ENCODE results near the gene DFFB.

Gene DFFB

DNA sequence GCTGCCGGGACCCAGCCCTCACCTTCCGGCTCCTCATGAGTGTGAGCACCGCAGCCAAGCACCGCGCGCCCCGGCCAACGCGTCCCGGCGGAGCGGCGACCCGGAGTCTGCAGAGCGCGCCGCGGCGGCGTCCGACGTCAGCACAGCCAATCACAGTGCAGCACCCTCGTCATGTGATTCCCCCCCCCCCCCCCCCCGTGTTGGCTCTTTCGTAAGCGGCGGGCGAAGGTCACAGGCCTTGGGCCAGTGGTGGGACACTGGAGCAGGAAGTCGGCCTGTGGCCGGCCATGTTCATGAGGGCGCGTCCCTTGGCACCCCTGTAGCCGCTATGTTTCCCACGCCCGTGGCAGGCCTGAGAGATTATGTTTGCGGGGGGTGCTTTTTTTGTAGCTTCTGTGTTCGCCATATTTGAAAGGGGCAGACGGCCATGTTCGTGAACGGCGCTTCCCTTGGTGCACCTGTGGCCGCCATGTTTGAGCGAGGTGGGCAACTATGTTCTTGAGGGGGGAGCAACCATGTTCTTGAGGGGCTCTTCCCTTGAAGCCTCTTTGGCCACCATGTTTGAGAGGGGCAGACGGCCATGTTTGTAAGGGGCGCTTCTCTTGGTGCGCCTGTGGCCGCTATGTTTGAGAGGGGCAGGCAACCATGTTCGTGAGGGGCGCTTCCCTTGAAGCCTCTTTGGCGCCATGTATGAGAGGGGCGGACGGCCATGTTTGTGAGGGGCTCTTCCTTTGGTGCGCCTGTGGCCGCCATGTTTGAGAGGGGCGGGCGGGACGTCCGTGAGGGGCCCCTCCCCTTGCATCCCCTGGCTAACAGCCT lies 43.1 kb downstream of the DFFB start, which contains the start of gene C1orf174:
TSS of gene C1orf174 (minus strand) at position 123 of the 819 bp plus-strand sequence. CDS start at position 37, 86 bp downstream.
- peaks cover 5 to 8% of the 10 kb centered on the region in 2 donors for H3K9me3 Mint-ChIP-seq

DNA sequence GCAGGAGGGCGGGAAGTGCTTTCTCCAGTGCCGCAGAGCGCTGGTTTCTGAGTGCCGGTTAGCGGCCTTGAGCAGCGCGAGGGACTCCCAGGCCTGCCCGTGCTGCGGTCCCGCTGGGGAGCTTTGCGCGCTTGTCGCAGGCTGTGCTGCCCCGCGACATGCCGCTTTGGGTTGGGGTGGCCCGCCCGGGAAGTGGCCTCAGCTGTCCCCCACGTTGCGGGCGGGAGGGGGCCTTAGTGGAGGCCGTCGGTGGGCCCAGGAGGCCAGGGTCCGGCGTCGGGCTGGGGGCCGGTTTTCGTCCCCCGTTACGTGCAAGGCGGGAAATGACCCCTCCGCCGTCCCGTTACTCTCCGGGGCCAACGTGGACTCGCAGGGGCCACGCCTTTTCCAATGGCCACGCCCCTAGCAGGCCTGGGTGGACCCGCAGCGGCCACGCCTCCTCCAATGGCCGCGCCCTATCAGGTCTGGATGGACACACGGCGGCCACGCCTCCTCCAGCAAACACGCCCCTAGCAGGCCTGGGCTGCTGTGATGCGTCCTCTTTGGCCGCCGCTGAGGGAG lies 43.8 kb downstream of the DFFB start:
- H3K4me1 Mint-ChIP-seq: peaks cover 13 to 28% of the 10 kb centered on the region in 2 donors
- H3K36me3 Mint-ChIP-seq: peaks cover 22 to 25% of the 10 kb centered on the region in 2 donors
- peak overlapping the region; percentile 87 to 97 for H3K4me3 Mint-ChIP-seq
- peaks cover 5 to 8% of the 10 kb centered on the region in 2 donors for H3K9me3 Mint-ChIP-seq
- H3K27ac Mint-ChIP-seq: peak overlapping the region; percentile 99
- no peaks in the 10 kb centered on the region for H3K27me3 Mint-ChIP-seq
- peak; percentile 63 to 71 for ATAC-seq (replicated peaks)
- DNase-seq: peak; percentile 97

More for the DNA sequence above, 43.1 kb downstream of the DFFB start, which contains the start of gene C1orf174:
- peaks cover 13 to 31% of the 10 kb centered on the region in 2 donors for H3K4me1 Mint-ChIP-seq
- no peaks in the 10 kb centered on the region for H3K27me3 Mint-ChIP-seq
- DNase-seq: peak; percentile 92
- H3K36me3 Mint-ChIP-seq: peaks cover 21 to 30% of the 10 kb centered on the region in 2 donors
- peak; percentile 79 for ATAC-seq (replicated peaks)
- peak within 1 kb of the TSS; percentile 99 for H3K27ac Mint-ChIP-seq
- peak within 1 kb of the TSS; percentile 87 to 97 for H3K4me3 Mint-ChIP-seq

- Mint-ChIP-seq H3K4me3 (peak overlapping the region in 1 of 2 donors; percentile 25), H3K36me3 (peaks cover 15 to 16% of the 10 kb centered on the region in 2 donors), H3K9me3 (peaks cover 5 to 7% of the 10 kb centered on the region in 2 donors), H3K27ac (no peak overlapping the region), H3K27me3 (peaks cover 0 to 2% of the 10 kb centered on the region in 2 donors), H3K4me1 (peaks cover 12 to 20% of the 10 kb centered on the region in 2 donors)
- DNase-seq (no peak), ATAC-seq (replicated peaks) (no peak)
Measured at GRCh38 chr1:3902111-3902511, 44.8 kb downstream of the DFFB start.

DNA sequence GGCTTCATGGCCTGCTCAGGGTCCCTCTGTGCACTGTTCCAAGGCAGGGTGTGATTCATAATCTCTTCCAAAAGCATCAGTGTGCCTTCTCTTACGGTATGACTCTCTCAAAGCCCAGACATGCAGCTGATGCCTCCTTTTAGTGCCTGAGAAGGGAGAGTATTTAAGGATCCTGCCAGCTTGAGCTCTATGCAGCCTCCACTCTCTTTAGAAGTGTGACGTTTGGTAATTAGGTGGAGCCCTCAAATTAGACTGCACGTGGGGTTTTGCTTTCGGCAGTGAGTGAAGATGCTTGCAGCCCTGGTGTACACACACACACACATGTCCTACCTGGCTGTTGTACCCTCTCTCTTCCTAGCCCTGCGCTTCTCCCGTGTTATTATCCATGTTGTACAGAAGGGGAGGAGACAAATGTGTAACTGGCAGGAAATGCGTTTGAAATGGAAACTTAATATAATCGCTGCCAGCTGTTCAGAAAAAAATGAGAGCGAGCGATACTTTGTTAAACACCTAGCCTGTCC lies 45.4 kb downstream of the DFFB start:
- ATAC-seq (replicated peaks): no peak
- H3K4me1 Mint-ChIP-seq: peaks cover 12 to 21% of the 10 kb centered on the region in 2 donors
- H3K27me3 Mint-ChIP-seq: peaks cover 0 to 7% of the 10 kb centered on the region in 2 donors
- peaks cover 3% of the 10 kb centered on the region in 2 donors for H3K9me3 Mint-ChIP-seq
- no peak for DNase-seq
- H3K27ac Mint-ChIP-seq: no peak overlapping the region
- peaks cover 10 to 12% of the 10 kb centered on the region in 2 donors for H3K36me3 Mint-ChIP-seq
- H3K4me3 Mint-ChIP-seq: no peak overlapping the region

DNA sequence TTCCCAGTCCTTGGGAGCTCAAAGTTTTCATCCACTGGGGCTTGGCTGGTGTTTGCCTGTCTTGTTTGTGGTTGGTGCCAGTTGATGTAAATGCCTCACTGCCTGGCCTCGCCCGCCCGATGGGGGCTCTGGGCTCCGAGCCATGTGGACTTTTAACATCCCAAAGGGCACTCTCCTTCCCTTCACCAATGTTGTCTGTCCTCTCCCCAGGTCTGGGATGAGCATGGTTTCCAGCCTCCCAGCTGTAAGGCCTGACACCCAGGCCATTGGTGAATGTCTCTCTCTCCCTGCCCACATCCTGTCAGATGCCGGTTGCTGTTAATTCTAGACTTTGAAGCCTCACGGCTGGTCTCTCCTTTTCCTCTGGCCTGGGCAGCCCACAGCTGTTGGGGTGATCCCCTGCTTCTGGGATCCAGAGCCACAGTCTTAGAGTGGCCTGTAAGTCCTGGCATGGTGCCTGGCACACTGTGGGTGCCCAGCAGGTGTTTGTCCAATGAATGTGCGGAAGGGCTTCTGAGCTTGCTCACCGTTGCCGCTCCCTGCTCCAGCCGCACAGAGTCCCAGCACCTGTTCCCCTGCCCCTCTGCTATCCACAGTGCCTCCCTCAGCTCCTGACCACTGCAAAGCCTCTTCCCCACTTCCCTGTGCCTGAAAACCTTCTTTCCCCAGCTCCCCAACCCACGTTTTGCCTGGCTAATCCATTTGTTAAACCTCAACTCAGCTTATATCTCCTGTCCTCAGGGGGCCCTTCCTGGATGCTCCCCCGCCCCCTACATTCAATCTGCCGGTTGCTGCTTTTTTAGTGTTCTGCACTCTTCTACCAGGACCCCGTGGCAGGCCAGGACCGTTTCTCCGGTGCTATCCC lies 46.1 kb downstream of the DFFB start:
- H3K4me3 Mint-ChIP-seq: no peak overlapping the region

GRCh38 chr1:3904006-3904842 lies 46.9 kb downstream of the DFFB start:
- DNase-seq (no peak), ATAC-seq (replicated peaks) (no peak)
- no peak overlapping the region for H3K4me3 Mint-ChIP-seq
- peaks cover 10 to 15% of the 10 kb centered on the region in 2 donors for H3K4me1 Mint-ChIP-seq
- peaks cover 0 to 9% of the 10 kb centered on the region in 2 donors for H3K27me3 Mint-ChIP-seq
- peak overlapping the region; percentile 44 for H3K27ac Mint-ChIP-seq
- H3K36me3 Mint-ChIP-seq: peaks cover 0 to 2% of the 10 kb centered on the region in 2 donors
- H3K9me3 Mint-ChIP-seq: no peaks in the 10 kb centered on the region

More for the DNA sequence above, 46.1 kb downstream of the DFFB start:
- DNase-seq (no peak), ATAC-seq (replicated peaks) (no peak)
- no peaks in the 10 kb centered on the region for H3K9me3 Mint-ChIP-seq
- peaks cover 0 to 7% of the 10 kb centered on the region in 2 donors for H3K27me3 Mint-ChIP-seq
- H3K4me1 Mint-ChIP-seq: peaks cover 10 to 21% of the 10 kb centered on the region in 2 donors
- H3K36me3 Mint-ChIP-seq: peaks cover 2 to 5% of the 10 kb centered on the region in 2 donors
- peak overlapping the region; percentile 44 for H3K27ac Mint-ChIP-seq

DNA sequence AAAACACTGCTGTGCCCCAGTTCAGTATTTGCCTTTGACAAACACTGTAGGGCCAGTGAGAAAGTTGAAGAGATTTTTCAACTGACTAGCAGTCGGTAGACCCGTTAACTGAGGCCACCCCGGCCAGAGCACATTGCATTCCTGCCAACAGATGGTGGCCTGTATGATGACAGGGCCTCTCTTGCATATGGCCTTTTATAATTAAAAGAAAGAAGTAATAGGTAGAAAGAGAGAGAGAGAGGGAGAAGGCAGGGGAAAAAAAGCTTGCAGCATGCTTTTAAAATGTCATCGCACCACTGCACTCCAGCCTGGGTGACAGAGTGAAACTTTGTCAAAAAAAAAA lies 47.5 kb downstream of the DFFB start:
- DNase-seq: no peak
- peaks cover 10 to 14% of the 10 kb centered on the region in 2 donors for H3K4me1 Mint-ChIP-seq
- H3K9me3 Mint-ChIP-seq: no peaks in the 10 kb centered on the region
- ATAC-seq (replicated peaks): no peak
- H3K27me3 Mint-ChIP-seq: peaks cover 2 to 15% of the 10 kb centered on the region in 2 donors
- no peak overlapping the region for H3K27ac Mint-ChIP-seq
- H3K4me3 Mint-ChIP-seq: no peak overlapping the region
- peaks cover 0 to 2% of the 10 kb centered on the region in 2 donors for H3K36me3 Mint-ChIP-seq

GRCh38 chr1:3905266-3905952 lies 48.1 kb downstream of the DFFB start:
- peaks cover 12 to 19% of the 10 kb centered on the region in 2 donors for H3K4me1 Mint-ChIP-seq
- H3K36me3 Mint-ChIP-seq: peaks cover 0 to 2% of the 10 kb centered on the region in 2 donors
- H3K9me3 Mint-ChIP-seq: no peaks in the 10 kb centered on the region
- no peak overlapping the region for H3K4me3 Mint-ChIP-seq
- no peak for ATAC-seq (replicated peaks)
- H3K27me3 Mint-ChIP-seq: peaks cover 8 to 20% of the 10 kb centered on the region in 2 donors
- no peak overlapping the region for H3K27ac Mint-ChIP-seq
- no peak for DNase-seq

DNA sequence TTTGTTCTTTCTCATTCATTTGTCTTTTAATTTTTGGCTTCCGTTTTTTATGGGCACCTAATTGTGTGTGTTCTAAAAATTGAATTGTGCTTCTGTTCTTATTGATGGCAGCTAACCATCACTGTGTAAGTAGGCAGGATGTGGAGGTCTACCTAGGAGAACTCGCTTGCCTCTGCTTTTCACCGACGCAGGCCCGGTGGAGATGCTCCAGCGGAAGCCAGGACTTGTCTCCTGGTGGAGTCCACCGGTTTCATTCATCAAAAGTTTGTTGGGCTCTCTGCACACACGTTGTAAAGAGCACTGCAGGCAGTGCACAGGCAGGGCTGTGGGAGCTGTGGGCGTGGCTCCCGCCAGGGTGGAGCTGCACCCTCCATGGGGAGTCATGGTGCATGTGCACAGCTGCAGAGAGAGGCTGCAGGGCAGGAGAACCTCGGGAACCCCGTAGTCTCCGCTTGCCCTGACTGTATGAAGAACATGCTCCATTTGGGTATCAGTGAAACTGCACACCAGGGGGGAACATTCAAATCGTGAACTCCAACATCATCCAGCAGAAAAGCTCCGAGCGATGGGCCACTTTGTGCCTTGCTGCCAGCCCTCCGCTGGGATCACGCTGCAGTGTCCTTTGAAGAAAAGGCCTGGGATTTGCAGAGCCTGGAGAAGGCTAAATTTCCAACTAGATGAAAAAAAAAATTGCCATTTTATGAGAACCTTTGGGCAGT lies 48.8 kb downstream of the DFFB start:
- Mint-ChIP-seq H3K27ac (no peak overlapping the region), H3K4me1 (peaks cover 18 to 24% of the 10 kb centered on the region in 2 donors), H3K36me3 (peaks cover 0 to 2% of the 10 kb centered on the region in 2 donors), H3K9me3 (no peaks in the 10 kb centered on the region), H3K4me3 (no peak overlapping the region), H3K27me3 (peaks cover 8 to 20% of the 10 kb centered on the region in 2 donors)
- no peak for ATAC-seq (replicated peaks)
- DNase-seq: no peak

GRCh38 chr1:3906672-3907020 lies 49.4 kb downstream of the DFFB start:
- peaks cover 8 to 20% of the 10 kb centered on the region in 2 donors for H3K27me3 Mint-ChIP-seq
- peaks cover 0 to 2% of the 10 kb centered on the region in 2 donors for H3K36me3 Mint-ChIP-seq
- H3K27ac Mint-ChIP-seq: no peak overlapping the region
- no peaks in the 10 kb centered on the region for H3K9me3 Mint-ChIP-seq
- DNase-seq (no peak), ATAC-seq (replicated peaks) (no peak)
- H3K4me1 Mint-ChIP-seq: peaks cover 20 to 26% of the 10 kb centered on the region in 2 donors
- no peak overlapping the region for H3K4me3 Mint-ChIP-seq

DNA sequence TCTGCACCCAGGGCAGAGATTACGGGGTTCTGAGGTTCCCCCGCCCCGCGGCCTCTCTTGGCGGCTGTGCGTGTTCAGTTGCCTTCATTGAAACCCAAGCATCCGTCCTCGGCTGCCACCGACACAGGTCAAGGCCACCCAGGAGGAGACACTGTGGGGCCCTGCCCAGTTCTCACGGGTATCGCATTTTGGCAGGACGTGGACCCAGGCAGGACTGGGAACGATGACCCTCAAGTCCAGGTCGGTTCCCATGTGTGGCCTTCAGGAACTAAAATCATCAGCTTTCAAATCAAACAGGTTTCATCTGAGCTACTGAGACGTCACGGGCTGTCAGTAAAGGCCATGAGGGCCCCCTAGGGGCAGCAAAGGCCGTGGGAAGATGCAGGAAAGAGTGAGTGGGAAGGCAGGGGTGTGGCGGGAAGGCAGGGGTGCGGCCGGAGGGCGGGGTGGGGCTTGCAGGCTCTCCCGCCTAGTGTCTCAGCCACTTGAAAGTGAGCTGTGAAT lies 49.8 kb downstream of the DFFB start:
- peak in 1 of 2 donors; percentile 20 for ATAC-seq (replicated peaks)
- H3K4me3 Mint-ChIP-seq: no peak overlapping the region
- no peaks in the 10 kb centered on the region for H3K9me3 Mint-ChIP-seq
- H3K4me1 Mint-ChIP-seq: peaks cover 22 to 28% of the 10 kb centered on the region in 2 donors
- H3K27me3 Mint-ChIP-seq: peaks cover 8 to 20% of the 10 kb centered on the region in 2 donors
- peaks cover 0 to 2% of the 10 kb centered on the region in 2 donors for H3K36me3 Mint-ChIP-seq
- no peak for DNase-seq
- H3K27ac Mint-ChIP-seq: no peak overlapping the region

DNA sequence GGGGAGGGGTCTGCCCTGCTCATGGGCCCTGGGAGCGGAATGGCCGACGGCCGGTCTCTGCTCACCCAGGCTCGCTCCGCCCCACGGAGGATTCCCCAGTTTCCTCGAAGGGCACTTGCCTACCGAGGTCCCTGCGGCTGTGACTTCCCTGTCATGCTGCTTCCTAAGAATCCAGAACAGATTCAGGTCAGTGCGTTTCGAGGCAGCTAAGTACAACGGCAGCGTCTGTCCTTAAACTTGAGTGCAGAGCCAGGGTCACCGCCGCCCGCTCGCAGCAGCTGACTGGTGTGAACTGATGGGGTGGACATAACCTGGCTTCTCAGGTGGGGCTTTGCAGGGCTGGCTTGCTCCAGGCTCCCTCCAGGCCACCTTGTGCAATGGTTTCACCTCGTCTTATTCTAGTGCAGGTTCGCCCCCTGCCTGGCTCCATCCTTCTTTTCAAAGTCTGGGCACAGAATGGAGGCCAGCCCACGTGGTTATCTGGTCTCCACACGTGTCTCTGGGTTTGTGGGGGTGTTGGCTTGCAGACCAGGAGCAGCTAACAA lies 50.4 kb downstream of the DFFB start:
- H3K36me3 Mint-ChIP-seq: peaks cover 0 to 2% of the 10 kb centered on the region in 2 donors
- H3K4me3 Mint-ChIP-seq: no peak overlapping the region
- H3K27me3 Mint-ChIP-seq: peaks cover 8 to 20% of the 10 kb centered on the region in 2 donors
- no peak overlapping the region for H3K27ac Mint-ChIP-seq
- ATAC-seq (replicated peaks) (no peak), DNase-seq (no peak)
- H3K9me3 Mint-ChIP-seq: no peaks in the 10 kb centered on the region
- H3K4me1 Mint-ChIP-seq: peaks cover 22 to 28% of the 10 kb centered on the region in 2 donors
